RPMI8226 (cell line): ENCODE data around the gene KCNQ2.
A peak's percentile ranks its signal among the peaks of the same experiment; 100 is the strongest.
"Not testable (repeated sequence)": the region's sequence is repeated elsewhere in the genome, so short reads cannot be mapped to it uniquely, and the experiment has no call there.

Source experiments
- DNase-seq: peaks from one replicate; pipeline ENCODE4 v3.0.0-alpha.2; 2015

Gene KCNQ2

GRCh38 chr20:63379872-63380271, 92.6 kb downstream of the KCNQ2 start:
- not testable (repeated sequence) for DNase-seq

DNA sequence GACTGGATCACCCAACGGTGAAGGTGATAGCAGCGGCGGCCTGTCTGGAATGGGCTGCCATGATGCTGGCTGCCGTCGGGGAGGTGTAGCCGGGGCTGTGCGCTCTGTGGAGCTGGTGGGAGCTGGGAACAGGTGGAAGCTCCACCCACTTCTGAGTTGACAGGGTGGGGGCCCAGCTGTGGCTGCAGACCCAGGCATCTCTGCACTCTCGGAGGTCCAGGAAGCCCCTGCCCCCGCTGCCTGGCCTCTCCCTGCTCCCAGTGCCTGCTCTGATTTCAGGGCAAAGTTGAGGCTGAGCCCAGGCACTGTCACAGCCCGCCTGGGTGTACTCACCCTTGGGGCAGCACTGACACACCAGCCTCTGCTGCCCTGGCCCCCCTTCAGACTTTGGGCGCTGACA, 93.2 kb downstream of the KCNQ2 start:
- DNase-seq, result no peak

DNA sequence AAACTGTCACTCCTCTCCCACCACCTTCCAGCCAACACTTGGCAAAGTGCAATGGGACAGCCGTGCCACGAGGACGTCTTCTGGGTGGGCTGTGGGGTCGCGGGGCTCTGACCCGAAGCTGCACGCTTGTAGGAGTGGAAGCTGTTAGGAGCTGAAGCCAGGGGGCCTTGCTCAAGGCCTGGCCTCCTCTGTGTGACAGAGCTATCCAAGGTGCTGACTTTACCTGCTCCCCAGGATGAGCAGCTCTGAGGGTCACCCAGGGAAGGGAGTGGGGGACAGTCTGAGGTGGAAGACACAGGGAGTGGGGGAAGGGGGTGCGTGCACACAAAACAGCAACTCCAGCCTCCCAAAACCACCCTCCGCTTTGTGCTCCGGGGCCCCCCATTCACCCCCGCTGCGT, 93.8 kb downstream of the KCNQ2 start:
- no peak for DNase-seq

- no peak for DNase-seq
Observed at GRCh38 chr20:63377951-63378381, 94.5 kb downstream of the KCNQ2 start.

- no peak for DNase-seq
Observed at GRCh38 chr20:63377256-63377941, 95.1 kb downstream of the KCNQ2 start.

DNA sequence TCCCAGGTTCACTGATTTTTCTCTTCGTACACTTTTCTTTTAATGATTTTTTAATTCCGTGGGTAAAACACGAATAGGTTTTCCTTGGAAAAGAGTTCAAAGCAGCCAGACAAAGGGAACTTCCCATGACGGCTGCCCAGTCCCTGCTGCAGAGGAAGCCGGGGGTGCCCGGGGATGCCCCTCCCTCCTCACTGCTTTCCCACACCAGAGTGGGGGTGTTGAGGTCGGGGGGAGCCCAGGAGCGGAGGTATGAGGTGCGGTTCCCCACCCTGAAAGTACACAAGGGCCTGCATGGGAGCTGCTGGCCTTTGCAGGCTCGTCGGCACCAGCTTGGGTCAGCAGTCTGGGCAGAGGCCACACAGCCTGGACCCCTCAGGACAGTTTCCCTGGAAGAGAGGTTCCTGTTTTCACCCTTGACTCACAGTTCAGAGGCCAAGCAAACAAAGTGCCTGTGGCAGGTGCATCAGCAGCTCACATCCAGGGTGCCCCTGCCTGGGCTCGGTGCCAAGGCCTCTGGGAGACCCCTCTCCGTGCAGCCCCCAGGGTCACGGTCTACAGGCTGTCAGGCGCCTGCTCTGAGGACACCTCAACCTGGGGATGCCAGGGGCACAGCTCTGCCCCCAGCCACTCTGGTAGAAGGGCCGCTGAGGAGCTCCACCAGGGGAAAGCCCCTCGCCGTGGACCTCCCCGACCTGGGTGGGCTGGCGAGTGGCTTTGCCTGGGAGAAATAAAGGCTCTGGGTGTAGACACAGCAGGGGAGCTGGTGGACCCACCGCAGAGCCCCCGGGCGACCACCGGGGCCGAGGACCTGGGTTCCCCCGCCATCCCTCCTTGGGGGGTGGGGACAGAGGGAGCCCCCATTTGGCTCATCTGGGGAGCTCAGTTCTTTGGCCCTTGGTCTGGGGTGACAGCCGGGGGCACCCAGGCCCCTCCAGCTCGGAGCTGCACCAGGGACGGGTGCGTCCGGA, 95.9 kb downstream of the KCNQ2 start:
- no peak for DNase-seq

- no peak for DNase-seq
Observed at GRCh38 chr20:63375438-63375837, 97.0 kb downstream of the KCNQ2 start.

DNA sequence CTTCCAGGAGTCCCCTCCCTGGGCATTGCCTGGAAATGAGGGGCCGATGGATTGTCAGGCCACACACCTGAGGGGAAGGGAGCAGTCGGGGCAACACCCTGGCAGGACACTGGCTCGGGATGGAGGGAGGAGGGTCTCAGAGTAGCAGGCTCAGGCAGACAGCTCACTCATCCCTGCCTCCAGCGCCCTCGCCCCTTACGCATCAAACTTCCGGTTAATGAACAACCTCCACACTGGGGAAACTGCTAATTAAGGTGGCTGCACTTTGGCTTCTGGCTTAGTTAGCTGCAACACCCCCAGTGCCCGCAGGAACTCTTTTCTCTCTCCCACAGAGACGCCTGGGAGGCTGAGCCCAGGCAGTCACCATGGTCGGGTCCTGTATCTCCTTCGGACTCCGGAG, 98.0 kb downstream of the KCNQ2 start:
- no peak for DNase-seq

DNA sequence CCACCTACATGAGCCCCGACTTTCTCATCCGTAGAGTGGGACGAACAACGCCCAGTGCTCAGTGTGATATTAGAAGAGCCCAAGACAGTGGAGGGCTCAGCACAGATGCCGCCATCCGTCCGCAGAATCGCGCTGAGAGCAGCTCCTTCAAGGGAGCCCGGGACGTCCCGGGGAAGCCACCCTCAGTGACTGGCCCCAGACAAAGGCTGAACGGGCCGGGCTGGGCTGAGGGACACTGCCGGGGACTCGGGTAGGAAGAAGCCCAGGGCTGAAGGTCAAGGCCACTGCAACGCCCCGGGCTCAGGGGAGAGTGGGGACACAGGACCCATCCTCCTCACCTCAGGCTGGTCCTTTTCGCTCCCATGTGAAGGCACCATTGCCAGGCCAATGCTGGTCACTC, 98.5 kb downstream of the KCNQ2 start:
- DNase-seq, result no peak

GRCh38 chr20:63372971-63373885, 99.2 kb downstream of the KCNQ2 start:
- peak; percentile 39 for DNase-seq

GRCh38 chr20:63371291-63371865, 101.1 kb downstream of the KCNQ2 start:
- DNase-seq, result no peak

GRCh38 chr20:63370618-63371187, 101.8 kb downstream of the KCNQ2 start:
- peak; percentile 28 for DNase-seq

DNA sequence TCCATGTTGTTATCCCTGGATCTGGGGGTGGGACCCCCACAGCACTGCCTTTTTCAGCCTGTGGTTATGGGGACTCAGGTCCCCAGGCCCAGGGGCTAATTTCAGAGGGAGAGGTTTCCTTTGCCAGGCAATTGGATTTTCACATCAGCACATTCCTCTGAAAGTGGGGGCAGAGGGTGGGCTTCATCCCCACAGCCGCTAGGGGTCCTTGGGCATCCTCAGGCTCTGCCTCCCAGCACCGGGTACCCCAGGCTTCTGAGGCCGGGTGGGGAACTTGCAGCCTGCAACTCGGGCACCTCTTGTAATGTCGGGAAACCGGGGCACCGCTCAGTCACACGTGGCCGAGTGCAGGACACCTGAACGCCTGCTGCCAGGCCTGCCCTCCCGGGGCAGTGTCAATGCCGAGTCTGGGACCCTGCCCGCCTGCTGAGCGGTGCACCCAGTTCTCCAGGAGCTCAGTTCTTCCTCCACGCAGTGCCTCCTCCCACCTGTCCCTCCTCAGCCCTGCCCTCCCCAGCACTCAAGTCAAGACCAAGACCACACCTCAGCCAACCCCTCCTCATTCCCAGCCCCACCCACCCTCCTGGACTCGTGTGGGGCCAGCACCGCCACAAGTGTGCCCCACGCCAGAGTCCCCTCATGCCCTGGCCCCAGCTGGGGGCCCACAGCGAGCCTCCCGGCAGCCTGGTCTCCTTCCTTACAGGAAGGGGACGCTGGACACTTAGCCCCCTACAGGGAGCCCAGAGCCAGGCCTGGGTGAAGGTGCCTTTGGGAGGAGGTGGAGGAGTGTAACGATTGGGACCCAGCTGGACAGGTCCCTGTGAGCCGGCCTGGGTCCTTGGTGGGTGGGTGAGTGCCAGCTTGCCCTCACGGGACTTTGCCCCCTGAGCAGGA, 102.5 kb downstream of the KCNQ2 start:
- no peak for DNase-seq

DNA sequence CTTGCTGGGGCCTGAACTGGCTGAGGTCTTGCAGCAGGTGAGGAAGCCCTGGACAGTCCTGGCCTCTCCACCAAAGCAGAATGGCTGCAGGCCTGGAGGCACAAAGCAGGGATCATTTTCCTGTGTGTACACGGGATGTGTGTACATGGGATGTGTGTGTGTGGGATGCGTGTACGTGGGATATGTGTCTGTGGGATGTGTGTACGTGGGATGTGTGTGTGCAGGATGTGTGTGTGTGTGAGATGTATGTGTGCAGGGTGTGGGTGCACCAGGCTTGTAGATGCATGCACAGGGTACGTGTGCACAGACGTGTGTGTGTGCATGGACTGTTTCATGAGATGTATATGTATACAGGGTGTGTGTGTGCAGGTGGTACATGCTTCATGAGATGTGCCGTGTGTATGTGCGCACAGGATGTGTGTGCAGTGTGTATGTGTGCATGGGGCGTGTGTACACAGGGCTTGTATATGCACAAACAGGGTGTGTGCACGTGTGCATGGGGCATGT, 103.4 kb downstream of the KCNQ2 start:
- DNase-seq, result no peak

GRCh38 chr20:63368151-63368550, 104.3 kb downstream of the KCNQ2 start:
- DNase-seq, result no peak

DNA sequence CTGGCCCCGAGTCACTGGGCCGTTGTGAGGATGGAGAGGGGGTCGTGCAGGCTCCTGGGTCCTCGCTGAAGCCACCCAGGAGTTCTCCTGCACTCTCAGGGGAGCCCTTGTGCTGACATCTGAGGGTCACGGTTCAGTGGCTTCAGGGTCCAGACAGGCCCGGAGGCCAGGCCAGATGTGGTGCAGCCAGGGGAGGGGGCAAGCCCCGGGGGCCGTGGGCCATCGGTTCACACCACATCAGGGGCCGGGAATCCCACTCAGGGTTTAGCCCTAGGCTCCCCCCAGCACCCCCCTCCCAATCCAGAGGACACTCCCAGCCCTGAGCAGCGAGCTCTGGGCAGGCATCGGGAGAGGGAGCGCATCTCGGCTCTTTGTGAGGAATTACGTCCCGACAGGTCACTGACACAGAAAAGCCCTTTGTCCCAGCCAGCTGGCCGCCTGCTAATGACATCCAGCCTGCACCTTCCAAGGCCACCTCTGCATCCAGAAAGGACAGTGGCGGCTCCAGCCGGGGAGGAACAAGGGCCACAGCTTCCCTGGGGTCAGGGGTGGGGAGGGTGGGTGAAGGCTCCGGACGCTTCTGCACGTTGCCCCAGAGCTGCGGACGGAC, 104.9 kb downstream of the KCNQ2 start:
- DNase-seq, result no peak

- peak; percentile 79 for DNase-seq
Observed at GRCh38 chr20:63366390-63367365, 105.8 kb downstream of the KCNQ2 start.

- no peak for DNase-seq
Observed at GRCh38 chr20:63365601-63366389, 106.7 kb downstream of the KCNQ2 start.
